BE2C (cell line): ENCODE results near the gene SUCNR1.
"Not testable (repeated sequence)": the region's sequence is repeated elsewhere in the genome, so short reads cannot be mapped to it uniquely, and the experiment has no call there.

Source experiments
- DNase-seq: peaks from one replicate; pipeline ENCODE4 v3.0.0-alpha.2; 2020
- H3K27me3 ChIP-seq: fragments of 250-450 bp; sonication (Bioruptor Pico); 2 replicates; pipeline ENCODE4 v1.5.1; 2020; ENCODE audit warnings: mild to moderate bottlenecking
- H3K36me3 ChIP-seq: fragments of 250-450 bp; sonication (Bioruptor Pico); 2 replicates; pipeline ENCODE4 v1.5.1; 2020; ENCODE audit warnings: mild to moderate bottlenecking
- H3K4me1 ChIP-seq: fragments of 250-450 bp; sonication (Bioruptor Pico); 2 replicates; pipeline ENCODE4 v1.5.1; 2020
- H3K4me3 ChIP-seq: 2 replicates; pipeline ENCODE4 v1.5.1; 2011; ENCODE audit warnings: low read depth, low read length
- H3K9me3 ChIP-seq: fragments of 250-450 bp; sonication (Bioruptor Pico); 2 replicates; pipeline ENCODE4 v1.5.1; 2020
- CTCF ChIP-seq: IDR thresholded peaks from 2 replicates; pipeline ENCODE4 v1.5.1; 2012; ENCODE audit warnings: mild to moderate bottlenecking, low read depth, low read length

The SUCNR1 gene

DNA sequence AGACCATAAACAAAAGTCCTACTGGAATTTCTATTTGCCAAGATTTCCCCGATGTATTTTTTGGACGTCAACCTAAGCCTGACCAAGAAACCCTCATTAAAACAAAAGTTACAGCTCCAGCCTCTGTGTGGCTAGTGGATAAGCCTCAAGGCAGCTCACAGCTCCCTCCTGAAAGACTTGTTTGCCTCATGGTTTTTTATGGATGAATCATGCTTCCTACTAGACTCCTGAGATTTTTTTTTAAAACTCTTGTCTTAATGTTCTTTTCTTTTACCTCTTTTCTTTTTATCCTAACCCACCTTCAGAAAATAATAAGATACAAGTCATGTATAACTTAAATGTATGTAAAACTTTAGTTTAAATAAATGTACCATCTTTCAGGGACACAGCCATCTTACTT is 52.4 kb downstream of the SUCNR1 start:
- Histone ChIP-seq H3K9me3 (no peaks in the 10 kb centered on the region), H3K4me3 (no peak overlapping the region), H3K4me1 (no peaks in the 10 kb centered on the region), H3K36me3 (no peaks in the 10 kb centered on the region), H3K27me3 (no peaks in the 10 kb centered on the region)
- DNase-seq, result no peak
- TF ChIP-seq CTCF, result no peak

DNA sequence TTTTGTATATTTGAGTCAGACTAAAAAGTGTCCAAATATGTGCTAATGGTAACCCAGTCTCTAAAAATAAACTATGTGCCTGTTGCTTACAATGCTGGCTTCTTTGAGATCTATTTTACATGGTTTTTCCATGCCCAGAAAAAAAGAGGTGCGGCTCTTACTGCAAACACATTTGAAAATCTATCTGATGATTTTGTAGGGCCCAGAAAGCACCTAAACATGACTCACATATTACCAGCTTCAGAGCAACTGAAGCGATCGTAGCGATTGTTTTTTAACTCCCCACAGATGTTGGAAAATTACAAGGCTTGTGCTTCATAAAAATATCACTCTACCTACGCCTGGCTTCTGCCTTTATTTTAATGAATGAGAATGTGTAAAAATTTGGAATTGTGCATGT is 53.5 kb downstream of the SUCNR1 start:
- no peaks in the 10 kb centered on the region for H3K4me1 ChIP-seq
- H3K27me3 ChIP-seq, result no peaks in the 10 kb centered on the region
- H3K9me3 ChIP-seq, result no peaks in the 10 kb centered on the region
- DNase-seq, result no peak
- no peaks in the 10 kb centered on the region for H3K36me3 ChIP-seq
- no peak overlapping the region for H3K4me3 ChIP-seq
- no peak for TF ChIP-seq CTCF

- not testable (repeated sequence) for H3K4me3 ChIP-seq, H3K36me3 ChIP-seq, H3K9me3 ChIP-seq, DNase-seq, H3K4me1 ChIP-seq, H3K27me3 ChIP-seq
Measured at GRCh38 chr3:151927915-151928525, 54.6 kb downstream of the SUCNR1 start.

GRCh38 chr3:151931171-151931570 is 57.7 kb downstream of the SUCNR1 start:
- Histone ChIP-seq H3K9me3 (no peaks in the 10 kb centered on the region), H3K27me3 (no peaks in the 10 kb centered on the region), H3K4me3 (no peak overlapping the region), H3K4me1 (no peaks in the 10 kb centered on the region), H3K36me3 (no peaks in the 10 kb centered on the region)
- TF ChIP-seq CTCF, result no peak
- DNase-seq, result no peak

- Histone ChIP-seq H3K27me3 (no peaks in the 10 kb centered on the region), H3K4me1 (no peaks in the 10 kb centered on the region), H3K9me3 (no peaks in the 10 kb centered on the region), H3K4me3 (no peak overlapping the region), H3K36me3 (no peaks in the 10 kb centered on the region)
- TF ChIP-seq CTCF, result no peak
- DNase-seq, result no peak
Measured at GRCh38 chr3:151933234-151933853, 59.9 kb downstream of the SUCNR1 start.
